HK-2 (cell line): Measurements from ENCODE around the gene SLC37A1.

Experiments used
- DNase-seq: peaks from one replicate; pipeline ENCODE4 v3.0.0-alpha.2; 2018; ENCODE audit not compliant: unreplicated experiment

SLC37A1 gene

DNA sequence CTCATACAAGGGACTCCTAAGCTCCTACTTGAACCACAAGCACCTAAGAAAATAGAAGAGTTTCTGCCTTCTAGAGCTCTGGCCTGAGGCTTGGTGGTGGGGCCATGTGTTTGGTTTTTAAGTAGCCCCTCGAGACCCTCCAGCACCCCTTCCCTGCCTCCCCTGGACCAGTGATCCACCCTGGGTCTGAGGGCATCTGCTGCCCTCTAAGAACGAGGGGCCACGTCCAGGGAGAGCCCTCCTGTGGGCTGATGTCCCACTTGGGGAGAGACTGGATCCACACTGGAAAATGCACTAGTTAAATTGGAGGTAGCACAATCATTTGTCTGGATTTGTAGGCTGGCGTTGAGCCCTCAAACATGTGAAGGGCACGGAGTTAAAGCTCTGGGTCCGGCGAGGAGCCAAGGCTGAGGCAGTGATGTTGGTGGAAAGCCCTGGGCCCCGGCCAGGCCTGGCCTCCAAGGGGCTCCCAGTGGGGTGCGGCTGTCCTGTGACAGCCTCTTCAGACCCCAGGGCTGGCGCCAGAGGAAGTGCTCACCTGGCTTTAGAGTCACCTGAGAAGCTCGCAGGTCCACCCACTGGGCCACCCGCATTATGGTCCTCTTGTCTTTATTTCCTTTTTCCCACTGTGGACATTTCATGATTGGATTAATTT lies 65.2 kb downstream of the SLC37A1 start:
- DNase-seq: no peak

DNA sequence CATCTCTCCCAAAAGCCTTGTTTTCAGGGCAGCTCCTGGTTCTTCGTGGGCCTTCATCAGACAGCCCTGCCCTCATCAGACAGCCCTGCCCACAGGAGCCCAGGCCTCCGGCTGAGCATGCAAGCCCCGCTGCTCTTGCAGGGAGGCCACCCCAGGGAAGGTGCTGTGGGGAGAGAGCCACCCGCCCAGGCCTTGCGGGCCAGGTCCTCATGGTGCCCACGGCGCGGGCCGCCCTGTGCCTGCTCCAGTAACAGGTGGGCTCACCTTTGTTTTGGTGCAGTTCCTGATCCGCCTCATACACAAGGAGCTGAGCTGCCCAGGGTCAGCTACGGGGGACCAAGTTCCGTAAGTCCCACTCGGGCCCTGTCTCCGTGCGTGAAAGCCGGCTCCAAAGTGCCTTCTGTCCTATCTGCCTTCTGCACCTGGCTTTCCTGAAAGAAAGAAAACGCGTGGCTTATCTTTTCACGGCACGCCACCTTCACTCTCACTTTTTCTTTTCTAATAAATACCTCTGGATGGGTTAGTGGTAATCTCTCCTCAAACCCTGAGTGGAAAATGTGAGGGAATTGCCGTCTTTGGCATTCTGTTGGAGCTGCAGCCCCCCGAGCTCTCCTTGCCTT lies 65.9 kb downstream of the SLC37A1 start:
- no peak for DNase-seq

DNA sequence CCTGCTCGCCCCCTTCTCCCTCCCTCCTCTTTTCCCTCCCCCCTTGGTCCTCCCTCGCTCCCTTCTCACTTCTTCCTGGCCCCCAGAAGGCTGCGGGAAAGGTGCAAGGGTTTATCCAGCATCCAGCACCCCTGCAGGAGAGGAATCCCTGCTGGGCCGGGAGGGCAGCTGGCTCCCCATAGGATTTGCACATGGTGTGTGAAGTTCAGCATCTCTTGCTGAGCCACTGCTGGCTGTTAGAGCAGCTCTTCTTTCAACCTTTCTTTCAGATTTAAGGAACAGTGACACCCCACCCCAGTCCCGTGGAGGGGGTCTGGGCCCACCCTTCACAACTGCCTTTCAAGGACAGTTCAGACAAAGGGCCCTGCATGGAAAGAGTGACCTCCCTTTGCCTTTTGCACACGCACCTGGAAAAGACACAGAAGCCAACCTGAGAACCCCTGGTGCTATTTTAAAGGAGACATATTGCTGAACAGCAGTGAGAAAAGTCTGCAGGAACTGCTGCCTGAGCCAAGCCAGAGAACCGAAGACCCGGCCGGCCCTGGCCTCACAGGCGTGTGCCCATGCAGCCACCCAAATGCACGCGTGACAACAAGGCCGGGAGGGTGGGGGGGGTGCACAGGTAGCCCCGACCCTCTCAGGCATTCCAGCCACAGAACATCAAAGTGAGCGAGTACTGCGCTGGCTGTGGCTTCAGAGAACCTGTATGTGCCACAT lies 66.6 kb downstream of the SLC37A1 start:
- no peak for DNase-seq

DNA sequence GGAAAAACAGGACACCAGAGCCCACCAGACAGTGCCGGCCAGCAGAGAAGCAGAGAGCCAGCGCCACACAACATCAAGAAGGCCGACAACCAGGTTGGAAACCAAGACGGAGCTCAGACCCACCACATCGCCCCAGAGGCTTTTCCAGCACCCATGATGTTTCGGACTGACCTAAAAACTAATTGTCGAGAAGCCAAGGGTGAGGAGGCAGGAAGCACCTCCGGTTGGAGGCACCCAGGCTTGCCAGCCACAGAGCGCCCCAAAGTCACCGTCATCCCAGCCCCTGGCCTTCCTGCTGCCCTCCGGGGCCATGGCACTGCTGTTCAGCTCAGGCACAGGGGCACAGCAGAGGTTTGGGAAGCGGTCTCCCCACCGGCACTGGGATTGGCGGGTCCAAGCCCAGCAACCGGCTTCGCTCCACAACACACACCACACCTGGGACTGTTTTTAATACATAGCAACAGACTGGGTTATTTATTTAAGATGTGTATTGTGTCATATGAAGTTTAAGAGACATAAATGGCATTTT lies 67.2 kb downstream of the SLC37A1 start:
- no peak for DNase-seq

DNA sequence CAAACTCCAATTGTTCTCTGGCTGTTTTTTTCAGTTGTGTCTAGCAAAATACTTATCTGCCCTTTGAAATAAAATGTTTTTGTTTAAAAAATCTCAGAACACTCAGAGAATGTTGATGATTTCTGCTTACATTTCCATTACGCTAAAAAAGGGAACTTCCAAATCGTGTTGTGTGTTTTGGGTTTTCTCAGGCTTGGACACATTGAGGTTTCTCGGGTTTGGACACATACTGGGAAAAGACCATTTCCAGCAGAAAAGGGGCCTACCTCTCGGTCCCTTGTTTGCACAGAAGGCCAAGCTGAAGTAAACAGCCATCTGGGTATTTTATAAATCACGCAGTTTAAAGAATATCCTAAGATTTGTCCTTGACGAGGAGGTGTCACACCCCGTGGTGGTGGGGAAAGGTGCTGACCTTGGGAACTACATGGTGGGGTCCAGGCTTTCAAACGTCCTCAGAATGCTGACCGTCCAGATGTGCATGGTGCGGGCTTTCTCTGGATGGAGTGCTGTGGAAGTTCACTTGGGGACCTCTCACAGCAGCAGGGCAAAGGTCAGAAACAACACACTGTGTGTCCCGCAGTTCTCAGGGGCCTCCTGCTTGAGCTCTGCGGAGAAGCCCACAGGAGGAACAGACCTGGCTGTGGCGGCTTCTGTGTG lies 67.8 kb downstream of the SLC37A1 start:
- no peak for DNase-seq

DNA sequence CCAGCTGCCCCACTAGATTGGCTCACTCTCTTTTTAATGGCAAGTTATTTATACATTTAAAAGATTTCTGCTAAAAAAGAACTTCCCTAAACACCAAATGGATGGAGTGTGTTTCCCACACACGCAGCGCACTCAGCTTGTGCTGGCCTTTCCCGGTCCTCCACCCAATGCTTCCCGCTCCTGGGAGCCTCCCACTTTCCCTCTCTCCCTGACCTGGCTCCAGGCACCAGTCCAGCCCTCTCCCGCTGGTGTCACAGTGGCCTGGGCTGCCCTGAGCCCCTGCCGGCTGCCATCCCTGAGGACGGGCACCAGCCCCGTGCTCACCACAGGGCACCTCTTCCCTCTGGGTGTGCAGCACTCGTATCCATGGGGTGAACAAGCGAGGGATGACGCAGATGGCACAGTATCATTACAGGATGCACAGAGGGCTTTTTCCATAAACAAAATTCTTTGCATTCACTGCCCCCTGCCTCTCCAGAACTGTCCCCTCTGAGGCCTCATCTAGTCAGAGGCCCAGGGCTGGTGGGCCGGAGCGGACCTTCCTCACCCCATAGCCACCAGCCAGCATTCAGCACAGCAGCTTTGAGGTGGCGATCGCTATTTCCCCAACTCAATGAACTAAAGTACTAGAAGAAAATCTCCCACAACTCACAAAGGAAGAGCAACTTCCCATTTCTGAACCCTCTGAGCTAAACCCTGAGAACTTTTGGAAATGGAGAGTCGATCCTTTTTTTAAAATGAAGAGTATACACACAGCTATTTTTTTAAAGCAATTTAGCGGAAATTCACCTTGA lies 68.5 kb downstream of the SLC37A1 start:
- DNase-seq: no peak

DNA sequence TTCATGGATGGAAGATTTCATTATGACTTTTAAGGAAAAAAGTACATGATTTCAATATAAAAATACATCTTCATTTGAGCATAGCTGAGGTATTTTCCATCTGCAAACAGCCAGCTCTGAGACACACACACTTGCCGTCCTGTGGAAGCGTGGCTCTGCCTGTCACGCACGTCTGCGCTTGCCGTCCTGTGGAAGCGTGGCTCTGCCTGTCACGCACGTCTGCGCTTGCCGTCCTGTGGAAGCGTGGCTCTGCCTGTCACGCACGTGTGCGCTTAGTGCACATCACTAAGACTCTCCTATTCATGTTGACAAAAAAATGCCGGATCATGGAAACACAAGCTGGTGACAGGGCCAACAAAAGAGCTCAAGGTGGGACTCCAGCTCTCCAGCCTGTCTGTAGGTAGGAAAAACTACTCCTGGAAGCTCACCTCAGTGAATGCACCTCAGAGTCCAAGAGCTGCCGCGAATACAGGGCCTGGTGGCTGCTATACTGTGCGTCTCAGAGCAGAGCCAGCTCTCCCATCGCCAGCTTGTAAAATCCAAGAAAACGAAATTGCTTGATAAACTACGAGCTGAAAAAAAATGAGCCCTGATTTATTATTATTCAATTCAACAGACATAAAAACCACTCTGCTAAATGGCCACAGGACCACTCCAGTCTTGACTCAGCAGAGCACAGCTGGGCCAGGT lies 69.3 kb downstream of the SLC37A1 start:
- DNase-seq: no peak

DNA sequence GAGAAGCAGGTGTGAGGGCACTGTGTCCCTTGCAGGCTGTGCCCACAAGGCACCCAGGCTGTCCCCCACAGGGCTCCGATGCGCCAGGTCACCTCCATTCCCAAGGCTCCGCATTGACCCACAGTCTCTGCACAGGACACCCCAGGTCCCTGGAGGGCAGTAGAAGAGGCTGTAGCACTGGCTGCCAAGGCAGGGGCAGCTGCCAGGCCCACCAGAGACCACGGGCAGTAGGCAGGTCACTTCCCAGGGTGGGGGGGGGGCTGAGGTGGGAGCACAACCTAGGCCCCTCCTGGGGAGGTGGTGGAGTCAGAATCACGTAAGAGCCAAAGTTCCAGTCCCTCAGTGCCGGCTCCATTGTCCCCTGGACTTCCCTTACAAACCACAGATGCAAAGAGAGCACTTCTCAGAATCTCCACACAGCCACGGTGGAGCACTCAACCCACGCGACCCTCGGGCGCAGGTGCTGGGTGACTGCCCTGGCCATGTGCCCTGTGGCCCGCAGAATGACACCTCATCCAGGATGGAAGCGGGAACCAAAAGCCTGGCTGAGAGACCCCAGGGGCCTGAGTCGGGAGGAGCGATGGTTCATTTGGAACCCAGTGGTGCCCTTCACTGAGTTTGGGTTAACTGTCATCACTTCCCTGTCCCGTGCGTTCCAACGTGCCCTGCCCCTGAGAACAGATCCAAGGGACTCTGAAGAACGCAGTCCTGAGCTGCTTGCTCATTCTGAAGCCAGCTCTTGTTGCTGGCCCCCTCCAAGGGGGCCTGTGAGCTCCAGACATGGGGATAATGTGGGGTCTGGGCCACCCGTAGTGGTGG lies 70.0 kb downstream of the SLC37A1 start:
- DNase-seq: no peak

DNA sequence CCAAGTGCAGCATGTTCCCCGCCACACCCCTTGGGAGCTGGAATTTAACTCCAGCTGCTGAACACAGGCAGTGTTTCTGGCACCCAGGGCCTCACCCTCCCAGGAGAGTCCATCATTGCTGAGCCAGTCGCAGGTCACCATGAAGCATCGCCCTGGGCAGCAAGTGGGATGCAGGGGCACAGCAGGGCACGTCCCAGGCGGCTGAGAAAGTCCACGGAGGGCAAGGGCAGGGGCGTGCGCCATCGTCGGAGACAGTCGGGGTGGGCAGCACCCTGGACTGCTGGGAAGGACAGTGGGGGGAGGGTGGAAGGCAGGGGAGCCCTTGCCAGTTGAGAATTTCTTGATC lies 70.6 kb downstream of the SLC37A1 start:
- DNase-seq: no peak

DNA sequence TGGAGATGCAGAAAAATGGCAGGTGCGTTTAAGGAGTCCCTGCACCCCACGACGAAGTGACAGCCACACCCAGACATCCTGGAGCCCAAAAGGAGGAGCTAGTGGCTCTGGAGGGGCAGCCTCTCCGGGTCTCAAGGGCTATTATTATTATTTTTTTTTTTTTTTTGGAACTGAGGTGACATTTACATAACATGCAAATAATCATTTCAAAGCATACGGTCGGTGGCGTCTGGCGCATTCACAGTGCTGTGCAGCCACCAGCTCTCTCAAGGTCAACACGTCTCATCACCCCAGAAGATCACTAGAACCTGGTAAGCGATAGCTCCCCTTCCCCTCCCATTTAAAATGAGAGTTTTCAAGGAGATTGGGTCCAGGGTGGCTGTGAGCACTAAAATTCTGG lies 72.2 kb downstream of the SLC37A1 start:
- no peak for DNase-seq

DNA sequence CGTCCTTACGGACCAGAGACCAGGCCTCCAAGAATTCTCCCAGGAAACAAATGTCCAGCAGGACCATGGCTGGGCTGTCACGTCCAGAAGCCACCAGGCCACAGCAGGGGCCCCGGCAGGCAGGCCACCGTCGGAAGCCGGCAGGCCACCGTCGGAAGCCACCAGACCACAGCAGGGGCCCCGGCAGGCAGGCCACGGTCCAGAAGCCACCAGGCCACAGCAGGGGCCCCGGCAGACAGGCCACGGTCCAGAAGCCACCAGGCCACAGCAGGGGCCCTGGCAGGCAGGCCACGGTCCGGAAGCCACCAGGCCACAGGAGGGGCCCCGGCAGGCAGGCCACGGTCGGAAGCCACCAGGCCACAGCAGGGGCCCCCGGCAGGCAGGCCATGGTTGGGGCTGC lies 72.8 kb downstream of the SLC37A1 start:
- no peak for DNase-seq

DNA sequence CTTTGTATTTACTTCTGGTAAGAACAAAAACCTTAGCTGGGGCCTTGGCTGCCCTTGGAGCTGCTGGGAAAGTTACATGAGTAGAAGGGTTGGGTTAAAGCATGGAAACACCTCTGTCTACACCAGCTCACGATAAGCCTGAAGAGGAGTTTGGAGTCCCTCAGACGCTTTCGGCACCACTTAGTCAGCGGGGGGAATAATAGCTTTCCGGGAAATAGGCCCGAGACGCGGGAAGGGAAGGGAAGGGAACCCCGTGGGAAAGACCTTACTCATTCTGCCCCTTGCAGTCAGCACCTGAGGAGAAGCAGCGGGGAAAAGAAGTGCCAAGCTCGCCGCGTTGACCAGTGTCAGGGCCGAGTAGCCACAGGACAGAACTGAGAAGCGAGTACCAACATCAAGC lies 73.4 kb downstream of the SLC37A1 start:
- DNase-seq: no peak

DNA sequence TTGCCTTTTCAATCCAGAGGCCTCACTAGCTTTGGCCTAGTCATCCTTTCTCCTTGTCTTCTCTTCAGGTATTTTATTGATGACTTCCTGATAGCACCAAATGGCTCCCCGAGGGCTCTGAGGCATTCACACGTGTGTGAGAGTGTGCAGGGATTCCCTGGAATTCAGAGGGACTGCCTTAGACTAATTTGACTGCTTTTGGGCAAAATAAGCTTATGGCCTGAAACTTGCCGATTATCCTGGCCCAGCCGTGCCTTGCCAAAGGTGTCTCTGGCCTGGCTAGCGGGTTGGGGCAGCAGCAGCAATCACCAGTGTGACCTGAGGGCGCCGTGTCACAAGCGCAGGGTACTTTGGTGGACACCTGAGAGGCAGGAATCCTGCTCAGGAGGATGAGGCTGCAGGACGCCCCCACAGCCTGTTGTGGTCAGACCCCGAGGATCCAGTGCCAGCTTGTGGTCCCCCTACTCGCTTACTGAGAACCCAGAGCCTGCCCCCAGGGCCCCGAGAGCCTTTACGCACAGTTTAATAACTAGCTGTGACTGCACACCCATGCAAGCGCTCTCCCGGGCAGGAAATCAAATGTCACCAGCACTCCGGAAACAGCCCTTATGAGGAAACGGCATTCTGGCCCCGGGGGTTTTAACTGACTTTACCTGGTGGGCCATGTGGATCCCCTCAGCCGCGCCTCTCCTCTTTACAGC lies 76.9 kb downstream of the SLC37A1 start:
- no peak for DNase-seq

DNA sequence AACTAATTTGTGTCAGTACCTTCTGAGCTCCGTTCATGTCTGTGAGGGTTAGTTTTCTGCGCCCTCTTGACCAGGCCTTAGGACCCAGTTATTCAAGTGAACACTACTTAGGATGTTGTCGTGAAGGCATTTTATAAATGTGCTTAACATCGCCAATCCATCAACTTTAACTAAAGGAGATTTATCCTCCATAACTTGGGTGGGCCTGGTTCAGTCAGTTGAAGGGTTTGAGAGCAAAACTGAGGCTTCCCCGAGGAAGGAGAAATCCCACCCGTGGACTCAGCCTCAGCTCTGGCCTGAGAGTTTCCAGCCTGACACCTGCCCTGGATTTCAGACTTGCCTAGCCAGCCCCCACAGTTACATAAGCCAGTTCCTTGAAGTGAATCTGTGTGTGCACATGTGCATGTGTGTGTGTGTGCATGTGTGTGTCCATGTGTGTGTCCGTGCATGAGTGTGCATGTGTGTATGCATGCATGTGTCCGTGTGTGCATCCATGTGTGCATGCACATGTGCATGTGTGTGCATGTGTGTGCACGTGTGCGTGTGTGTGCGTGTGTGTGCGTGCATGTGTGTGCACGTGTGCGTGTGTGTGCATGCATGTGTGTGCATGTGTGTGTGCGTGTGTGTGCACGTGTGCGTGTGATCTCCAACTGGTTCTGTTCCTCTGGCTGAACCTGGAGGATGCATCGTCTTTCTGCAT lies 77.7 kb downstream of the SLC37A1 start:
- no peak for DNase-seq

DNA sequence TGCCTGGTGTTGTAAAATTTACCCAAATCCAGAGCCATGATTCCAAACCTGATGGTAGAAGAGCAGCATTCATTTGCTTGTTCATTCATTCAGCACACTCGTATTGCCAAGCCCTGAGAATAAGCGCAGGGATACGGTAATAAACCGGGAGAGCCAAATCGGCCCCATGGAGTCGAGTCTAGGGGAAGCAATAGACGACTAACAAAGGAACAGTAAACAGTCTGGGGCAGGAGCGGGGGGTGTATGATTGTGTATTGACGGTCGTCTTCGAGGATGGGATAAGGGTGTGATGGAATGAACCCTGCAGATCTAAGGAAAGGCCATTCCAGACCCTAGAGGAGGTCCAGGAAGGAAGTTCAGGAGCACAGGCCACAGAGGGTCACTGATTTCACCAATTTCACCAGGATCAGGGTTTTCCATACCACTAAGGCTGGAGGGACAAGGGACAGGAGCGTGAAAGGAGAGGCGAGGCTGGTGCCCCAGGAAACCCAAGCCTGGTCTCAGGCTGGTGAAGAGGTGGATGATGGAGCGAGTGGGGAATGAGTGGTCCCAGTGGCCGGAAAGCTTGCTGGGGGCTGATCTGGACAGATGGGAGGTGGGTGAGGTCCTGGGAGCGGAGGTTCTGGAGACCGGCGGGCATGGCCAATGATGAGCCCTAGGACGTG lies 78.6 kb downstream of the SLC37A1 start:
- no peak for DNase-seq

DNA sequence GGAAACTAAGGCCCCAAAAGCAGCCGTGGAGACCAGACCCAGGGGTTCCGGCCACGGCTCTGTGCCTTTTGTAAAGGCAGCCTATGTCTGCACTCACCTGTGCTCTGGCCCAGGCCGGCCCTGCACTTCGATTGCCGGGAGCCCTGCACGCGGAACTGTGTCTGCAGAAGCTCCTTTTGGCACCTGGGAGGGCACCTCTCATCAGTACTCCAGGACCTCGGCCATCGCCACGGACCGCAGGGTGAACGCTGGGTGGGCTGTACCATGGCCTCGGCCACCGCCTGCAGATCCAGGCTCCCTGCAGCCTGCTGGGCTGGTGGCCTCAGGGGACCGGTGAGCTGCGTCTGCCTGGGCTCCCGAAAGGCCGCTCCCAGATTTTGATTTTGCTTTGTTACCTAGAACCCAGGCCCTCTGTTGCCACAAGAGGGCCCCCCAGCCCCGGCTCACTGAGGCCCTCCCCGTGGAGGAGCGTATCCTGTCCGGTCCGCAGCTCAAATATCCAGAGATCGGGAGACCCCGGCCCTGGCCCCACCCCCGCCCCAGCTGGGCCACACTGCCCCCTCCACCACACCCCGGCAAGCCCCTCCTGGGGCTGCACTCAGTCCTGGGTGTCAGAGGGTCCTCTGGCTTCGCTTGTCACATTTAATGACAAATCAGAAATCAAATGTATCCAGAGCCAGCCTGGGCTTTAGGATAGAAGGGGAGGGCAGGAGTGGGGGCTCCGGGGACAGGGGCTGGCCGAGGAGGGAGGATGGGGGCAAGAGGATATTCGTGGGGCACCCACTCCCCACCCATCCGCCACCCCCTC lies 79.6 kb downstream of the SLC37A1 start:
- DNase-seq: peak; percentile 52

DNA sequence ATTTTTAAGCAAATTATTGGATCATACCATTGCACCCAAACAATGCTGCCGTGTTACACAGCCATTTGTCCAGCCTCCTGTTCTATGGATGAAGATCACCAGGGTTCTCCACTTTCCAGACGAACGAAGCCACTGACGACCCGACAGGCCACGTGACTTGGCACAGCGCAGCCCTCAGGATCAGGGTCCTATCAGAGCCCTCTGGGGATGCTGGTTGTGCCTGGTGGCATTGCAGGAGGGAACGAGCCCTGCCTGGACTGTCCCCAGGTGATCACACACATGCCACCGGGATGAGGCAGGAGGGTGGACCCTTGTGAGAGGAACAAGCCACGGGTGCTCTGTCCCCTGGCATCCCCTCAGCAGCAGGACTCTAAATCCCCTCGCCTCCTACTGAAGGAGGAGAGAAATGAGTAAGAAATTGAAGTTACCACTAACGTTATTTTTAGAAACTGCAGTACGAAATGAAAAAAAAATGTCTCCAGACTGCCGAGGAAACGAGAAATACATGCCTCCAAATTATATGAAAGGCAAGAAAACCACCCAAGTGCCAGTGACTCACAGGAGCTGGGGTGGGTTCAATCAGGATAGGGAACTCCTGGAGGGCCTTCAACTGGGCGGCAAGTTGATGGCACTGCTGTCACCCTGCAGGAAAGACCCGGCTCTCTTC lies 81.1 kb downstream of the SLC37A1 start:
- DNase-seq: no peak
